Caco-2 (cell line): ENCODE measurements around the gene WWOX. TPM values are rescaled to one million over a fixed set of nuclear protein-coding genes. Genes with fewer than 3 reads are reported as not detected.

Source experiments
- BruUV-seq: library from RNA; stranded (reverse); fragments of 400-500 nt; replicated peaks from 2 replicates; lab custom pipeline; 2021; lab: Mats Ljungman, UMichigan
- CTCF ChIA-PET: fragments of 300-600 bp; sonication (Branson Sonifier 250); formaldehyde crosslinking; loops from one replicate; lab custom pipeline; 2022; ENCODE audit warnings: antibody characterized with exemption; lab: Charles Lee
- POLR2A ChIA-PET: fragments of 300-600 bp; sonication (Branson Sonifier 250); formaldehyde crosslinking; loops from one replicate; lab custom pipeline; 2022; ENCODE audit warnings: antibody characterized with exemption; lab: Charles Lee
- DNase-seq, 2 experiments: peaks; one replicate each; pipeline versions ENCODE4 v3.0.0 to v3.0.0-alpha.2; 2020 to 2022
- H3K27me3 ChIP-seq: replicated peaks from 2 replicates; pipeline ENCODE4 v1.6.0; 2011; ENCODE audit warnings: low read length; ENCODE audit not compliant: control insufficient read depth, insufficient read depth
- H3K36me3 ChIP-seq: 2 replicates; pipeline ENCODE4 v1.5.1; 2011; ENCODE audit warnings: low read length; ENCODE audit not compliant: control insufficient read depth, insufficient read depth
- H3K4me1 ChIP-seq: fragments of 250-450 bp; sonication (Bioruptor Pico); 2 replicates; pipeline ENCODE4 v1.5.1; 2020; ENCODE audit warnings: mild to moderate bottlenecking
- H3K4me3 ChIP-seq: 2 replicates; pipeline ENCODE4 v1.5.1; 2011; ENCODE audit warnings: low read depth, mild to moderate bottlenecking, control low read depth, low read length
- H3K9me3 ChIP-seq: fragments of 250-450 bp; sonication (Bioruptor Pico); 2 replicates; pipeline ENCODE4 v1.5.1; 2020; ENCODE audit warnings: mild to moderate bottlenecking, moderate library complexity
- H3K27ac Mint-ChIP-seq: one replicate; pipeline ENCODE4 v1.8.0; 2022; ENCODE audit warnings: mixed read lengths; ENCODE audit not compliant: unreplicated experiment
- H3K27me3 Mint-ChIP-seq: one replicate; pipeline ENCODE4 v1.8.0; 2022; ENCODE audit warnings: mixed read lengths; ENCODE audit not compliant: insufficient read depth, unreplicated experiment
- H3K36me3 Mint-ChIP-seq: one replicate; pipeline ENCODE4 v1.8.0; 2022; ENCODE audit warnings: mild to moderate bottlenecking, mixed read lengths; ENCODE audit not compliant: insufficient read depth, unreplicated experiment
- H3K4me1 Mint-ChIP-seq: one replicate; pipeline ENCODE4 v1.8.0; 2022; ENCODE audit warnings: low read depth, mixed read lengths; ENCODE audit not compliant: unreplicated experiment
- H3K4me3 Mint-ChIP-seq: one replicate; pipeline ENCODE4 v1.8.0; 2022; ENCODE audit warnings: mild to moderate bottlenecking, moderate library complexity, mixed read lengths; ENCODE audit not compliant: unreplicated experiment
- H3K9me3 Mint-ChIP-seq: one replicate; pipeline ENCODE4 v1.8.0; 2022; ENCODE audit warnings: mixed read lengths; ENCODE audit not compliant: unreplicated experiment
- intact Hi-C: fragments of 100-400 bp; cut with micrococcal nuclease; formaldehyde crosslinking; loops from one replicate; pipeline ENCODE4 v1.10.0; 2022; ENCODE audit not compliant: unreplicated experiment
- total RNA-seq: library from RNA; stranded (reverse); gene quantifications from 2 replicates; pipeline ENCODE4 v1.2.3, GENCODE V29; 2022
- TF ChIP-seq, protein P1 (sequence below), 2 experiments: fragments of 200-600 bp in 1 of 2; IDR thresholded peaks; 1 replicate in 1 of 2; 2 replicates in 1 of 2; pipeline versions ENCODE4 v1.5.1 to v1.8.0; 2011 to 2022; ENCODE audit warnings: antibody characterized with exemption in 1 of 2, control low read depth in 1 of 2, inconsistent platforms in 1 of 2, low read depth in 1 of 2, low read length in 1 of 2, mild to moderate bottlenecking in 1 of 2, moderate library complexity in 1 of 2; ENCODE audit not compliant: insufficient read depth in 1 of 2, severe bottlenecking in 1 of 2, unreplicated experiment in 1 of 2

The WWOX gene
- total RNA-seq, 1 experiment from 2014 or later, result 45.0 TPM

DNA sequence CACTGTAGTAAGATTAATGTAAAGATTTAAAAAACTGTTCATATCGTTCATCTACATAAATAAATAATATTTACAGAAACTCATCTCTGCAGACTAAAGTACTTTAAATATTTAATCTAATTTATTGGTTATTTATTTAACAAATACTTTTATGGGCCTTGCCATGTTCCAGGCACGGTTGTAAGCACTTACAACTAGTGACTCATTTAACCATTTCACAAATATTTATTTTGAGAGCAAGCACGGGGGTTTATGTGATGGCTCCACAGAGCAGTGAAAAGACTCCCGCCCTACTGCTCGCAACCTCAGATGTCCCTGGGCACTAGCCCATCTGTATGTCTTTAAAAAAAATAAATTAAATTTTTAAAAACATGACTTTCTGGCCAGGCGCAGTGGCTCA, 575.9 kb downstream of the WWOX start:
- no peaks in the 10 kb centered on the region for H3K9me3 ChIP-seq
- no TSS peak for BruUV-seq
- H3K9me3 Mint-ChIP-seq, result no peaks in the 10 kb centered on the region
- H3K27me3 Mint-ChIP-seq, result no peaks in the 10 kb centered on the region
- CTCF ChIA-PET, result no interaction called here
- POLR2A ChIA-PET, result no interaction called here
- no peaks in the 10 kb centered on the region for H3K4me1 Mint-ChIP-seq
- no peak overlapping the region for H3K4me3 Mint-ChIP-seq
- intact Hi-C loops, result no loop called here
- no peaks in the 10 kb centered on the region for H3K36me3 ChIP-seq
- DNase-seq, result no peak
- no peaks in the 10 kb centered on the region for H3K36me3 Mint-ChIP-seq
- no peaks in the 10 kb centered on the region for H3K27me3 ChIP-seq
- H3K4me3 ChIP-seq, result no peak overlapping the region
- H3K27ac Mint-ChIP-seq, result no peak overlapping the region
- TF ChIP-seq, protein P1, sequence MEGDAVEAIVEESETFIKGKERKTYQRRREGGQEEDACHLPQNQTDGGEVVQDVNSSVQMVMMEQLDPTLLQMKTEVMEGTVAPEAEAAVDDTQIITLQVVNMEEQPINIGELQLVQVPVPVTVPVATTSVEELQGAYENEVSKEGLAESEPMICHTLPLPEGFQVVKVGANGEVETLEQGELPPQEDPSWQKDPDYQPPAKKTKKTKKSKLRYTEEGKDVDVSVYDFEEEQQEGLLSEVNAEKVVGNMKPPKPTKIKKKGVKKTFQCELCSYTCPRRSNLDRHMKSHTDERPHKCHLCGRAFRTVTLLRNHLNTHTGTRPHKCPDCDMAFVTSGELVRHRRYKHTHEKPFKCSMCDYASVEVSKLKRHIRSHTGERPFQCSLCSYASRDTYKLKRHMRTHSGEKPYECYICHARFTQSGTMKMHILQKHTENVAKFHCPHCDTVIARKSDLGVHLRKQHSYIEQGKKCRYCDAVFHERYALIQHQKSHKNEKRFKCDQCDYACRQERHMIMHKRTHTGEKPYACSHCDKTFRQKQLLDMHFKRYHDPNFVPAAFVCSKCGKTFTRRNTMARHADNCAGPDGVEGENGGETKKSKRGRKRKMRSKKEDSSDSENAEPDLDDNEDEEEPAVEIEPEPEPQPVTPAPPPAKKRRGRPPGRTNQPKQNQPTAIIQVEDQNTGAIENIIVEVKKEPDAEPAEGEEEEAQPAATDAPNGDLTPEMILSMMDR (IDR thresholded peaks at IDR 0.05; ENCODE audit: insufficient read depth in 1 of 2, low read depth in 1 of 2, low read length in 1 of 2, severe bottlenecking in 1 of 2, unreplicated experiment in 1 of 2), result no peak
- H3K4me1 ChIP-seq, result no peaks in the 10 kb centered on the region

DNA sequence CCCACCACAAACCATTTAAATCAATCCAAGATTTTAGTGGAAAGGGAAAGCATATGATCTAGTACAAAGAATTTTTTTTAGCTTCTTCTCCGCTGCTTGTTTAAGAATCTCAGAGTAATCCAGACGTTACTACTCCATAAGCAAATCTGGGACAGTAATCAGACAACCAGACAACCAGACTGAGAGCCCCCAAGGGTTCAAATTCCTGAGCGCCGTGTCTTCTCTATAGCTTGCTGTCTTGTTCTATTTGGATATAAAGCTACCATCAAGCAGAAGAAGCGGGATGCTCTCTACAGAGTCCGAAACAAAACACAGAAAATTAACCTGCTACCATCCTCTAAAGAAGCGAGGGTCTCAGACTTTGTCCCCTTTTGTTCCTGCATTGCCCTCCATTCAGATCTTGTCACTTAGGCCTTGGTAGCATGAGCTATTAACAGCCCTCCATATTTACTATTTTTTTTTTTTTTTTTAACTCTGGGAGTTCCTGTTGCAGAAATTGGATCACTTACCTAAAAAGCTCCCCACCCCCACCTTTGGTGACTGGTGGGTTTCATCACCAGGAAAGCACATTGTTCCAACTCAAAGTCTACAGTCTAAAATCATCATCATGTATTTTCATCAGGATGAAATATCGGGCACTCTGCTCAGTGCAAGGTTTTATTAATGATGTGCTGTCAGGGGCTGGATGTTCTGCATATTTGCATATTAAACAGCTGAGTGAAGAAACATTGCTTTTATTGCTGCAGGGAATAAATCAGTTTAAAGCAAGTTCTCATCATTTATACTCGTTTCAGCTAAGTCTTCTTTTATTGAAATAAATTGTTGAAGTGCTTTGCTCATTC, 576.7 kb downstream of the WWOX start:
- BruUV-seq, result no TSS peak
- no peak overlapping the region for H3K27ac Mint-ChIP-seq

DNA sequence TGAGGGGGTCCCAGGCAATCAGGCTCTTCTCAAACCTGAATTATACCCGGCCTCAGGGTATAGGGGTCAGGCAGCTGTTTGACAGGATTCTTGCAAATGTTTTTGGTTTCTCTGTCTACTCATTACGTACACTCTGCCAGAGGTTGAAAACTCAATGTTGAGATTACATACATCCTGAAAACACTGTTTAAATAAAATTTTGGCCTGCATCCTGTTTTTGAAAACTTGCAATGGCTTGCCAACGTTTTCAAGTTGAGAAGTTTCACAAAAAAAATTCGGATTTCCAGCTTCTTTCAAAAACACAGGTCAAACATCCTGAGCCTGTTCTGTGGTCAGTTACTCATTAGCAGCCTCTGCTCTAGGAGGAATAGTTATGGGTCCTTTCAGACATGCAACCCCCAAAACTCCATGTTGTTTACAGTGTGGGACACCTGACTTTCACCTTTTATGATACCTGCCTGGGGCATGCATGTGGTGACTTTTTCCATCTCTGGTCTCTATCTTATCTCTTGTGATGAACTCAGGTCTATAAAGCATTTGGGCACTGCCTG, 577.8 kb downstream of the WWOX start:
- no TSS peak for BruUV-seq
- H3K27me3 Mint-ChIP-seq, result no peaks in the 10 kb centered on the region
- no peaks in the 10 kb centered on the region for H3K36me3 Mint-ChIP-seq
- Histone ChIP-seq H3K4me3 (no peak overlapping the region), H3K27me3 (no peaks in the 10 kb centered on the region), H3K36me3 (no peaks in the 10 kb centered on the region), H3K4me1 (no peaks in the 10 kb centered on the region), H3K9me3 (no peaks in the 10 kb centered on the region)
- intact Hi-C loops, result no loop called here
- H3K27ac Mint-ChIP-seq, result no peak overlapping the region
- H3K4me3 Mint-ChIP-seq, result no peak overlapping the region
- TF ChIP-seq, protein P1 (IDR thresholded peaks at IDR 0.05; ENCODE audit: insufficient read depth in 1 of 2, low read depth in 1 of 2, low read length in 1 of 2, severe bottlenecking in 1 of 2, unreplicated experiment in 1 of 2), result no peak
- no peak for DNase-seq
- no peaks in the 10 kb centered on the region for H3K4me1 Mint-ChIP-seq
- H3K9me3 Mint-ChIP-seq, result no peaks in the 10 kb centered on the region
- ChIA-PET CTCF (no interaction called here), POLR2A (no interaction called here)

More for the DNA sequence above, 576.7 kb downstream of the WWOX start:
- Mint-ChIP-seq H3K36me3 (no peaks in the 10 kb centered on the region), H3K4me3 (no peak overlapping the region), H3K4me1 (no peaks in the 10 kb centered on the region), H3K27me3 (no peaks in the 10 kb centered on the region), H3K9me3 (no peaks in the 10 kb centered on the region)
- Histone ChIP-seq H3K4me1 (no peaks in the 10 kb centered on the region), H3K4me3 (no peak overlapping the region), H3K9me3 (no peaks in the 10 kb centered on the region), H3K36me3 (no peaks in the 10 kb centered on the region), H3K27me3 (no peaks in the 10 kb centered on the region)
- POLR2A ChIA-PET, result no interaction called here
- no peak for DNase-seq
- intact Hi-C loops, result no loop called here
- TF ChIP-seq, protein P1 (IDR thresholded peaks at IDR 0.05; ENCODE audit: insufficient read depth in 1 of 2, low read depth in 1 of 2, low read length in 1 of 2, severe bottlenecking in 1 of 2, unreplicated experiment in 1 of 2), result no peak
- CTCF ChIA-PET, result no interaction called here
